Measurements from ENCODE around the gene SLC12A8.

The SLC12A8 gene

DNA sequence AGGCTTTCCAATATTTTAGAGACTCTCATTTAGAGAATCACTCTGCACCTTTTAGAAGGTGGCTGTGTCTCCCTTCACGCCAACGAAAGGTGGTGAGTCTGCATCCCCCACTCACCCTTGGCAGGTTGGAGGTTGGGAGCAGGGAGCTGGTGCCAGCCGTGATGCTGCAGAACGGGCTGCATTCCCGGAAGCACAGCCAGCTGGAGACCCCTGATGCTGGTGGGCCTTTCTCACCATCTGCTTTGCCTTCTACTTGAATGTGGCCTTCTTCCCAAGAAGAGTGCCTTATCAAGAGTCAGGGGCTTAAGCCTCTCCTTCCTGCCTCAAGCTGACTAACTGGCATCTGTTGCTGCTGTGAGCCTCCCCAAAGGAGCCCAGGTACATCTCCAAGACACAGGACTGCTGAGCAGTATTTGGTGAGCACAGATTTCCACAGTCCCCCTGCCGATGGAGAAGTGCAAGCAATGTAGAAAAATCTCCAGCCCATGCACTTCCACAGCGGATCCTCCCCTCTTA is 139.1 kb downstream of the SLC12A8 start:
- H3K4me1 Mint-ChIP-seq (ENCODE audit: low read depth), result no peaks in the 10 kb centered on the region
- H3K9me3 Mint-ChIP-seq, result no peaks in the 10 kb centered on the region
- no peaks in the 10 kb centered on the region for H3K36me3 Mint-ChIP-seq (ENCODE audit: low read depth)
- H3K27me3 Mint-ChIP-seq (ENCODE audit: low read depth), result peaks cover 20% of the 10 kb centered on the region
- no peak overlapping the region for H3K4me3 Mint-ChIP-seq
- no peak overlapping the region for H3K27ac Mint-ChIP-seq

DNA sequence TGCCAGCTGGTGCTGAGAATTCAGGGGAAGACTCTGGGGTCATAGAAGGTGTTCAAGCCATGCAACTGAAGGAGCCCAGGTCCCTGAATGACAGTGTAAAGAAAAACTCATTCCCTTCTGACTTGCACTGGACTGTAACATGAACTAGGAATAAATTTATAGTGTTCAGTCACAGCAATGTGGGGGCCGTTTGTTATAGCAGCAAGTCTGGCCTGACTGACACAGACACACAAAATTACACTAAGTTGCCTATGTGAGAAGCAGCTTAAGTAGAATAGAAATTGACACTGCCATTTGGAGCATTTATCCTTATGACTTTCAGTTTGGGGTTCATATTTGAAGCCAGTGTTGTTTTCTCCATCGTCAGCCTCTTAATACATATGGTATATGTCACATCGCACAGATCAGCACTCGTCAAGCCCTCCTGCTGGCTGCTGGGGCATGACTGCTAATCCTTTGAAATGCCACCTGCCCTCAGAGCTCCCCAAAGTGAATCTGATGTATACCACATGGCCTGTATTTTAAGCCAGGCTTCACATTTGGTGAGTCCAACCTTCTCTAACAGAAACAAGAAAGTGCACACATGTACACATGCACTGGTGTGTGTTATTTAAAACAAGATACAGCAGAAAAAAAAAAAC is 139.7 kb downstream of the SLC12A8 start:
- Mint-ChIP-seq H3K27ac (no peak overlapping the region), H3K9me3 (no peaks in the 10 kb centered on the region), H3K27me3 (ENCODE audit: low read depth) (peaks cover 20% of the 10 kb centered on the region), H3K4me3 (no peak overlapping the region), H3K36me3 (ENCODE audit: low read depth) (no peaks in the 10 kb centered on the region), H3K4me1 (ENCODE audit: low read depth) (no peaks in the 10 kb centered on the region)

DNA sequence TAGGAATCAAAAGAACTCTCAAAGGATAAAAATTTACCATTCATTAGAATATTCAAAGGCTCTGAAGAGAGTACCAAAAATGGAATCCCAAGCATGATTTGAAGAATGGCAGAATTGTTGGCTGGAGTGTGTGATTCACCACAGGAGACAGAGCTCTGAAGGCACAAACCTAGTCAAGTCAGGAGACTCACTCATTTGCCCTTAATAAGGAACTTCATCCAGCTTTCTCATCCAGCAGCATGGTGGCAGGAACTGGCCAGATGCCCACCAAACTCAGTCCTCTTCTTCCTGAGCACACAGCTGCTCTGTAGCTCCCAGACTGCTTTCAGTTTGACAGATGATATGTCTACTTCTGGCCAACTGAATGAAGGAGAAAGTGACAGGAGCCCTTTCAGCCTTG is 140.2 kb downstream of the SLC12A8 start:
- H3K36me3 Mint-ChIP-seq (ENCODE audit: low read depth), result no peaks in the 10 kb centered on the region

DNA sequence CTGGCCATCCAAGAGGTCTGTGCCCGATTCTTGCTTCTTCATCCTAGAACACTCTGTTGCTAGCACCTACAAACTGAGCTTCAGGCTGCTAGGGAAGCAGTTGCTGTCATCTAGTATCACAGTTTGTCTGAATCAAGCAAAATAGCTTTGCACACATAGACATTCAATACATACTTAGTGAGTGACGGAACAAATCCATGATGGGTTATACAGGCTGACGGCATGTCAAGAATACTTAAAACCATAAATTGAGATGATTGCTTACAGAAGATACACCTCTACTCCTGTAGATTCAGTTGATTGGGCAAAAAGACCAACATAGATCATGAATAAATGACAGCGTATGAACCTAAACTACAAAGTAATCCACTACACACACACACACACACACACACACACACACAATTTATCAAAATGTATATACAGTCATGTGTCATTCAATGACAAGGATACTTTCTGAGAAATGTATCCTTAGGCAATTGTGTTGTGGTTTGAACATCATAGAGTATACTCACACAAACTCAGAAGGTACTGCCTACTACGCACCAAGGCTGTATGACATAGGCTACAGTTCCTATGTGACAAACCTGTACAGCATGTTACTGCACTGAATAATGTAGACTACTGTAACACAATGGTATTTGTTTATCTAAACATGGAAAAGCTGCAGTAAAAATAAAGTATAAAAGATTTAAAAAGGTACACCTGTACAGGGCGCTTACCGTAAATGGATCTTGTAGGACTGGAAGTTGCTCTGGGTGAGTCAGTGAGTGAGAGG is 142.4 kb downstream of the SLC12A8 start:
- Mint-ChIP-seq H3K36me3 (ENCODE audit: low read depth) (no peaks in the 10 kb centered on the region), H3K27ac (no peak overlapping the region), H3K27me3 (ENCODE audit: low read depth) (peaks cover 24% of the 10 kb centered on the region), H3K4me3 (no peak overlapping the region), H3K4me1 (ENCODE audit: low read depth) (no peaks in the 10 kb centered on the region), H3K9me3 (no peaks in the 10 kb centered on the region)

More for the DNA sequence above, 140.2 kb downstream of the SLC12A8 start:
- no peak overlapping the region for H3K27ac Mint-ChIP-seq
- peaks cover 24% of the 10 kb centered on the region for H3K27me3 Mint-ChIP-seq (ENCODE audit: low read depth)
- H3K4me1 Mint-ChIP-seq (ENCODE audit: low read depth), result no peaks in the 10 kb centered on the region
- H3K4me3 Mint-ChIP-seq, result no peak overlapping the region
- no peaks in the 10 kb centered on the region for H3K9me3 Mint-ChIP-seq

DNA sequence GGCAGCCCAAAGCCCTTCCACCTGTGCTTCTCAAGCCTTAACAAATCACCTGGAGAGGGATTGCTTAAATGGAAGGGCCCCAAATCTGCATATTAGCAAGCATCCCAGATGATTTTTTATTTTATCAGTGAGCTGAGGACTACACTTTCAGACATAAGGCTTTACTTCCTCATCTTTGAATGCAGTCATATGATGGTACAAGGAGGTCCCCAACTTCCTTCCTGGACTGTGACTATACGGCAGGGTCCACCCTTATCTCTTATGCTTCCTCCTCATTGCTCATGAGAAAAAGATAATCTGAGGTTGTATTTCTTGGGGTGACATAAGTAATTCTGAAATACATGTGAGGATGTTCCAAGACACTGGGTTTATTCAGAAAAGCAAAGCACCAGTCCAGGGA is 143.1 kb downstream of the SLC12A8 start:
- H3K36me3 Mint-ChIP-seq (ENCODE audit: low read depth), result no peaks in the 10 kb centered on the region
- no peaks in the 10 kb centered on the region for H3K9me3 Mint-ChIP-seq
- H3K4me1 Mint-ChIP-seq (ENCODE audit: low read depth), result no peaks in the 10 kb centered on the region
- no peak overlapping the region for H3K27ac Mint-ChIP-seq
- no peak overlapping the region for H3K4me3 Mint-ChIP-seq
- H3K27me3 Mint-ChIP-seq (ENCODE audit: low read depth), result peaks cover 23% of the 10 kb centered on the region

DNA sequence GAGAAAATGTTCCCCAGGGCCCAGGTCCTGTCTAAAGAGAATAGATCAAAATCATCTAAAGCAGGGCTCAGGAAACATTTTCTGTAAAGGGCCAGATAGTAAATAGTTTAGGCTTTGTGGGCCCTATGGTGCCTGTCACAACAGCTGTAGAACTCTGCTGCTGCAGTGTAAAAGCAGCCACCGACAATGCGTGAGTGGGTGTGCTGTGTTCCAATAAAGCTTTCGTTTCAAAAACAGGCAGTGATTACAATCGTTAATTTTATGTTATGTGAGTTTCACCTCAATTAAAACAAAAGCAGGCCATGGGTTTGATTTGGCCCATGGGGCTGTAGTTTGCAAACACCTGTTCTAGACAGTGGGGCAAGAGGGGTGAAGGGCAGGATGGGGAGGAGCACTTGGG is 144.3 kb downstream of the SLC12A8 start:
- Mint-ChIP-seq H3K4me1 (ENCODE audit: low read depth) (no peaks in the 10 kb centered on the region), H3K27me3 (ENCODE audit: low read depth) (peaks cover 33% of the 10 kb centered on the region), H3K4me3 (no peak overlapping the region), H3K9me3 (no peaks in the 10 kb centered on the region), H3K36me3 (ENCODE audit: low read depth) (no peaks in the 10 kb centered on the region), H3K27ac (no peak overlapping the region)

DNA sequence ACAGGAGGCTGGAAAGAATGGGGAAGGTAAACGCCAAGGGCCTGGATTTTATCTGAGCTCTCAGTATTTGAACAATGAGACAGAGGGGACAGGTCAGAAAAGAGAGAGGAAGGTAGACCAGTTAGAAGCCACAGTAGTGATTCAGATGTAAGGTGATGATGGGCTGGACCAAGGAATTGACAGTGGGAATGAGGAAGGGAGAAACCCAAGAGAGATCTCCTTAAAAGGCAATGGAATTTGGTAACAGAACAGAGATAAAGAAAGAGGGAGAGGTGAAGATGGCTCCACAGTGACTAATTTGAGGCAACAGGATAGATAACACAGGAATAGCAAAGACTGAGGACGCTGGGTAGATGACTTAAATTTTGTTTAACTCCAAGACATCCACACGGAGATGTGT is 145.3 kb downstream of the SLC12A8 start:
- no peak overlapping the region for H3K4me3 Mint-ChIP-seq
- H3K36me3 Mint-ChIP-seq (ENCODE audit: low read depth), result no peaks in the 10 kb centered on the region
- H3K27ac Mint-ChIP-seq, result no peak overlapping the region
- no peaks in the 10 kb centered on the region for H3K9me3 Mint-ChIP-seq
- H3K27me3 Mint-ChIP-seq (ENCODE audit: low read depth), result peaks cover 33% of the 10 kb centered on the region
- no peaks in the 10 kb centered on the region for H3K4me1 Mint-ChIP-seq (ENCODE audit: low read depth)

DNA sequence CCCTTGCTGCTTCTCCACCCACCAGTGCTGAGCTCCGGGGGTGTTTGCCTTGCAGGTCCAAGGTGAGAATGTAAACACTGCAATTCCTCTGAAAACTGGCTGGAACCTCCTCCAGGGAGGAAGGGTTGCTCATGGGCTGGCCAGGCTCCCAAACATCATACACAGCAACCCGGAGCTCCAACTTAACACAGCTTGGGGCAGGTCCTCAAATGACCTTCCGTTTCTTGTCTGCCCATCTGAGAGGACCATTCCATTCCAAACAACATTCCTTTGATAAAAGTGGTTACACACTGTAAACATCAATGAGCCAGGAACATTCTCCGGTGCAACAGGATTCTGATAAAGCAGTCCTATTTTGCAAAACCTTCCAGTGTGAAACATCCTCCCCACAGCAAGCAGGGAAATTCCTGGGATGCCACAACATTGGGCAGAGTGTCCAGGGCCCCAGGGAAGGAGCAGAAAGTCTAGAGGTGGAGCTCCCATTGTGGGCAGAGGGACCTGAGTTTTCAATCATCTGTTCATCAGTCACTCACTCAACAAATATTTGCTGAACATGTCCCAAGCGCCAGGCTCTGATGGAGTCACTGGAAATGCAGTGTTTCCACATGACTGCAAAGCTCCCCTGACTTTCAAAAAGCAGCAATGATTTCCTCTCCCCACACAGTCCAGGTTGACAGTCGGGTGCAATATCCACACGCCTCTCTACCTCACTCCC is 149.5 kb downstream of the SLC12A8 start:
- no peak overlapping the region for H3K27ac Mint-ChIP-seq
- no peak overlapping the region for H3K4me3 Mint-ChIP-seq
- H3K9me3 Mint-ChIP-seq, result no peaks in the 10 kb centered on the region
- no peaks in the 10 kb centered on the region for H3K36me3 Mint-ChIP-seq (ENCODE audit: low read depth)
- H3K27me3 Mint-ChIP-seq (ENCODE audit: low read depth), result peaks cover 71% of the 10 kb centered on the region
- peaks cover 4% of the 10 kb centered on the region for H3K4me1 Mint-ChIP-seq (ENCODE audit: low read depth)

DNA sequence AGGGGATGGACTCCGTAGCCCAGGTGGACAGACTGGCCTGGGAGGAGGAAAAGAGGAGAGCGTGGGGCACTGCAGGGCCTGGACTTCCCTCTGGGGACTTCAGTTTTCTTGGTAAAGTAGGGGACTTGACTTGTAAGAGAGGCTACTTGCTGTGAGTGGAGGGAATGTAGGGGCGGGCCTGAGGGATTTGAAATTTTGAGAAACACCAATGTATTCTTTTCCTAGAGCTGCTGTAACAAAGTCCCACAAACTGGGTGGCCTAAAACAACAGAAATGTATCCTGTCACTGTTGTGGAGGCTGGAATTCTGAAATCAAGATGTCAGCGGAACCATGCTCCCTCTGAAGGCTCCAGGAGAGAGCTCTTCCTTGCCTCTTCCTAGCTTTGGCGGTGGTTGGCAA is 150.9 kb downstream of the SLC12A8 start:
- H3K36me3 Mint-ChIP-seq (ENCODE audit: low read depth), result no peaks in the 10 kb centered on the region
- H3K27me3 Mint-ChIP-seq (ENCODE audit: low read depth), result peaks cover 73% of the 10 kb centered on the region
- H3K4me3 Mint-ChIP-seq, result no peak overlapping the region
- H3K27ac Mint-ChIP-seq, result no peak overlapping the region
- no peaks in the 10 kb centered on the region for H3K9me3 Mint-ChIP-seq
- H3K4me1 Mint-ChIP-seq (ENCODE audit: low read depth), result peaks cover 6% of the 10 kb centered on the region

DNA sequence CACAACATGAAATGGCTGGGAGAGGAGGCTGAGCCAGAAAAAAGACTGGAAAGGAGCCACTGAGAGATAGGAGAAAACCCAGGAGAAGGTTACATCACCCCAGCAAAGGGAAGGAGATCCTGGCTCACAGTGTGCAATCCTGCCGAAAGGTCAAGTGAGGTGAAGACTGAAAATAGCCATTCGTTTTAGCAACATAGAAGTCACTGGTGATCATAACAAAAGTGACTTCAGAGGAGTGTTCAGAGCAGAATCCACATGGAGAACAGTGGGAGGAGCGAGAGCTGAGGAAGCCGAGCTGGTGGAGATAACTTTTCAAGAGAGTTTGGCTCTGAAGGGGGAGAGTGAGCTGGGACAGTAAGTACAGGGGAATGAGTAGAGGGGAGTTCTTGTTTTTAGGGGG is 151.4 kb downstream of the SLC12A8 start:
- peaks cover 75% of the 10 kb centered on the region for H3K27me3 Mint-ChIP-seq (ENCODE audit: low read depth)
- H3K27ac Mint-ChIP-seq, result no peak overlapping the region
- no peaks in the 10 kb centered on the region for H3K9me3 Mint-ChIP-seq
- H3K4me1 Mint-ChIP-seq (ENCODE audit: low read depth), result peaks cover 8% of the 10 kb centered on the region
- no peaks in the 10 kb centered on the region for H3K36me3 Mint-ChIP-seq (ENCODE audit: low read depth)
- no peak overlapping the region for H3K4me3 Mint-ChIP-seq

DNA sequence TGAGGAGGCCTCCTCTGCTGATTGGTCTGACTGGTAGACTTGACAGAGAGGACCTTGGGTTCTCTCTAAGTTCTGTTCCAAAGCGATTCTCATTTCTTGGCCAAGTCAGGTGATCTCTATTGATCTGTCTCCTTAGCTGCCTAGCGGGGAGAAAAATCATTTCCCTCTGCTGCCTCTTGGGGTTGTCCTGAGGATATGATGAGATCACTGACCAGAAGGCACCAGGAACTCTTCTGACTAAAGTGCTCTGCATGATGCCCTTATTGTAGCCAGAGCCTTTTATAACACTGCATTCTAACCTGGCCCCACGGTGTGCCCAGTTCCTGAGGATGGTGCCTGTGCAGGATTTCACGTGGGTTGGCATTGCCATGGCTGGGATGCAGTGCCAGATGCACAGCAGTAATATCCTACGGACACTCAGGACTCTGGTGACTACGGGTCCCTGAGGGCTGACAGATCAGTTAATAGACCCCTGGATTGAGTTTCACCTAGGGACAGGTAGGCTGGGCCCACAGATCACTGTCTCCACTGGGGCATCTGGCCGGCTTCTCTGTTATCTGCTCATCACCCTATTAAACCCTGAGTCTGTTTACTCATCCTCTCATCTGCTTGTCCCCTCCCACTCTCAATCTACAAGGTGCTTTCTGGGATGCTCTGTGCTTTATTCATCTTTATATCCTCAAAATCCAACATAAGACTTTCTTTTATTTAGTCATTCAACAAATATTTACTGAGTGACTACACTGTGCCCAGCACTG is 152.9 kb downstream of the SLC12A8 start:
- Mint-ChIP-seq H3K4me1 (ENCODE audit: low read depth) (peaks cover 12% of the 10 kb centered on the region), H3K27me3 (ENCODE audit: low read depth) (peaks cover 71% of the 10 kb centered on the region), H3K36me3 (ENCODE audit: low read depth) (peaks cover under 1% of the 10 kb centered on the region), H3K4me3 (no peak overlapping the region), H3K9me3 (no peaks in the 10 kb centered on the region), H3K27ac (no peak overlapping the region)

DNA sequence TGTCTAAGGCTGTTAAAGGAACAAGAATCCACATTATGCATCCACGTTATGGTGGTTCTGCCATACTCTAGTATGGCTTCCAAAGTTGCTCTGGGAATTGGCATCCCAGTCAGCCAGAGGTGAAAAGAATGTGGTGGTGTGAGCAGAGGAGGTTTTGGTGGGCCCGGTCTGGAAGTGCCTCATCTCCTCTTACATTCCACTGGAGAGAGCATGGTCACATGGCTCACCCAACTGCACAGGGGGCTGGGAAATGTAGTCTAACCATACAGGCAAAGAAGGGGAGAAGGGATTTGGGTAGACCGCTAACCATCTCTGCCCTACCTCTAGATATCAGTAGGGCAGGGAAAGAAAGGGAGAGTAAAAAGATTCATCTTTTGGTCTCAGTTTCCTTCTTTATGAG is 153.6 kb downstream of the SLC12A8 start:
- Mint-ChIP-seq H3K27ac (no peak overlapping the region), H3K27me3 (ENCODE audit: low read depth) (peaks cover 64% of the 10 kb centered on the region), H3K36me3 (ENCODE audit: low read depth) (peaks cover 6% of the 10 kb centered on the region), H3K4me1 (ENCODE audit: low read depth) (peaks cover 19% of the 10 kb centered on the region), H3K4me3 (no peak overlapping the region), H3K9me3 (no peaks in the 10 kb centered on the region)

DNA sequence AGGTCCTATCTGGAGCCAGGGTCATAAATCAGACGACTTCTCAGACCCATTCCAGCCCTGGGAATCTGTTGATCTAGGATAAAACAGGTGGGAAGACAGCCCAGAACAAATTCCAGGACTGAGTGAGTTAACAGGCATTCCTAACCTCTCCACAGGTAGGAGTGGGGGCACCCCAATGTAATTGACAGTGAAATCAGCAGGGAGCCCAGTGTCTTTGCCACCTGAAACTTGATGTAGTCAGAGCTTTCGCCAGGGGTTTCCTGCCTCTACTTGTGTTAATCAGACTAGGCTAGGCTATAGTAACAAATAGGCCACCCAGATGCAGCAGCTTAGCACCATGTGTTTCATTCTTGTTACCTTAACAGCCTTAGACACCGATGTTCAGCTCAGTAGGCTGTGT is 154.0 kb downstream of the SLC12A8 start:
- H3K4me1 Mint-ChIP-seq (ENCODE audit: low read depth), result peaks cover 23% of the 10 kb centered on the region
- H3K9me3 Mint-ChIP-seq, result no peaks in the 10 kb centered on the region
- H3K27ac Mint-ChIP-seq, result no peak overlapping the region
- H3K4me3 Mint-ChIP-seq, result no peak overlapping the region
- peaks cover 7% of the 10 kb centered on the region for H3K36me3 Mint-ChIP-seq (ENCODE audit: low read depth)
- H3K27me3 Mint-ChIP-seq (ENCODE audit: low read depth), result peaks cover 60% of the 10 kb centered on the region

DNA sequence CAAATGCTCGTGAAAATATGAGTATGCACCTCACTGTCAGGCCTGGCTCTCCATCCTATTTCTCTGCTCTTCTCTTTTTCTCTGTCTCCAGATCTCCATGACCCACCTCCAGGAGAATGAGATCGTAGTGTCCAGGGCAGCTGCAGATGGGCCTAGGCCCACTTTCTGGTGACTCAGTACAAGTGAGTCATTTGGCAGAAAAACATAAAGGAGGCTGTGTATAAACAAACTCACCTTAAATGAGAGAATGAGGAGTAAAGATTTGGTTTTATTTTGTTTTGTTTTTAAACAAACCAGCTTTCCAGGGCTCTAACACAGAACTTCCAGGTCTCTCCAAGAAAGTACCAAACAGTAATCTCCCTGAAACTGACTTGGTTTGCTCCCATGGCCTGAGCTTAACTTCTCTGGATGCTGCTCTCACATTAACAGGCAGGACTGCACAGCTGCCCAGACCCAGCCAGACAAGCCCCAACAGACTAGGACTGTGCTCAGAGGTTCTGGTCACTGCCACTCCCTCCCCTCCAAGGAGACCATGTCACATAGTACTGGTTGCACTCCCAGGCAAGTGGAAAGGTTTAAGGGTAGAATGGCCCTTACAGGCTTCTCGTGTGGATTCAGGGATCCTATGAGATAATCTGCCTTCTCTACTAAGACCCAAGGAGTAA is 155.2 kb downstream of the SLC12A8 start:
- H3K4me1 Mint-ChIP-seq (ENCODE audit: low read depth), result peaks cover 35% of the 10 kb centered on the region
- H3K4me3 Mint-ChIP-seq, result no peak overlapping the region
- peaks cover 9% of the 10 kb centered on the region for H3K36me3 Mint-ChIP-seq (ENCODE audit: low read depth)
- peaks cover 54% of the 10 kb centered on the region for H3K27me3 Mint-ChIP-seq (ENCODE audit: low read depth)
- no peak overlapping the region for H3K27ac Mint-ChIP-seq
- no peaks in the 10 kb centered on the region for H3K9me3 Mint-ChIP-seq

Data from T-helper 1 cell treated with Interleukin-12 subunit alpha and Interleukin-12 subunit beta and Interleukin-4 antibody, amounts not matched to agents 30 μg/mL and 1 μg/mL, for 36 hours (primary cell).